ENCODE results near the gene MZT1.

MZT1 gene

DNA sequence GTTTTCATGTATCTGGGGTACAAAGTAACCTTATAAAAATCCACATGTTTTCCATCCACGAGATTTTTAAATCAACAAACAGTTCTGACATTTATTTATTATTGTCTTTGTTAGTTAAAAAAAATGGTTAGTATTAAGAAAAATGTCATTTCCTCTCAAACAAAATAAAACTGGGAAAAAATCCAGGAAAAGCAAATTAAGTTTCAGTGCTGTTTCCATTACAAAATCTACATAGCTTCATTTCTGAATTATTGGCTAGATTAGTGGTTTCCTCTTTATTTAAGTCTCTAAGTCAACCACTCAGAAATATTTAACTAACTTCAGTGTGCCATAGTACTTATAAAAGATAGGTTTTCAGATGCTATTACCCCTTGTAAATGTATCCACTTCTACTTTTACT lies 49.1 kb downstream of the MZT1 start:
- H3K4me3 Mint-ChIP-seq = no peak overlapping the region
- H3K4me1 Mint-ChIP-seq = peaks cover 6% of the 10 kb centered on the region
- no peaks in the 10 kb centered on the region for H3K27me3 Mint-ChIP-seq (ENCODE audit: low read depth)
- TF ChIP-seq, protein P1, sequence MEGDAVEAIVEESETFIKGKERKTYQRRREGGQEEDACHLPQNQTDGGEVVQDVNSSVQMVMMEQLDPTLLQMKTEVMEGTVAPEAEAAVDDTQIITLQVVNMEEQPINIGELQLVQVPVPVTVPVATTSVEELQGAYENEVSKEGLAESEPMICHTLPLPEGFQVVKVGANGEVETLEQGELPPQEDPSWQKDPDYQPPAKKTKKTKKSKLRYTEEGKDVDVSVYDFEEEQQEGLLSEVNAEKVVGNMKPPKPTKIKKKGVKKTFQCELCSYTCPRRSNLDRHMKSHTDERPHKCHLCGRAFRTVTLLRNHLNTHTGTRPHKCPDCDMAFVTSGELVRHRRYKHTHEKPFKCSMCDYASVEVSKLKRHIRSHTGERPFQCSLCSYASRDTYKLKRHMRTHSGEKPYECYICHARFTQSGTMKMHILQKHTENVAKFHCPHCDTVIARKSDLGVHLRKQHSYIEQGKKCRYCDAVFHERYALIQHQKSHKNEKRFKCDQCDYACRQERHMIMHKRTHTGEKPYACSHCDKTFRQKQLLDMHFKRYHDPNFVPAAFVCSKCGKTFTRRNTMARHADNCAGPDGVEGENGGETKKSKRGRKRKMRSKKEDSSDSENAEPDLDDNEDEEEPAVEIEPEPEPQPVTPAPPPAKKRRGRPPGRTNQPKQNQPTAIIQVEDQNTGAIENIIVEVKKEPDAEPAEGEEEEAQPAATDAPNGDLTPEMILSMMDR (IDR thresholded peaks at IDR 0.05; ENCODE audit: unreplicated experiment in 3 of 3) = no peak
- no peak overlapping the region for H3K27ac Mint-ChIP-seq
- H3K9me3 Mint-ChIP-seq = peaks cover 4% of the 10 kb centered on the region
- no peaks in the 10 kb centered on the region for H3K36me3 Mint-ChIP-seq (ENCODE audit: low read depth)

DNA sequence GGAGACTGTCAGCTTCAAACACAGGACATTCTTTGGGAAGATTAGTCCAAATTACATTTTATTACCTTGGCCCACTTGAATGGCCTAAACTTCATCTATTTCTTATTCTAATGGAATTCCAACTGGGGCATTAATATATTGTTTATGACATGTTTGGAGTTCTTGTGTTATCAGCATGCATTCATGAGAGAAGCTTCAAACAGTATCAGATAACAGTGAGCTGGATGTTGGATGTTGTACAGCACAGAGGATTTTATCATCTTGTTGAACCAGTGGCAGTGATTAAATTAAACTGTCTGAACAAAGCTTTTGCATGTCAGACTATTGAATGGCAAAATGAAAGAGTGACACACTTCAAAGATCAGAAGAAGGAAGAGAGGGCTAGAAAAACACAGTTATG lies 50.0 kb downstream of the MZT1 start:
- TF ChIP-seq, protein P1 (IDR thresholded peaks at IDR 0.05; ENCODE audit: unreplicated experiment in 3 of 3) = no peak
- peaks cover 4% of the 10 kb centered on the region for H3K9me3 Mint-ChIP-seq
- no peak overlapping the region for H3K4me3 Mint-ChIP-seq
- H3K27ac Mint-ChIP-seq = peak overlapping the region; percentile 16 to 44 (median 35)
- peaks cover 6% of the 10 kb centered on the region for H3K4me1 Mint-ChIP-seq
- no peaks in the 10 kb centered on the region for H3K36me3 Mint-ChIP-seq (ENCODE audit: low read depth)
- H3K27me3 Mint-ChIP-seq (ENCODE audit: low read depth) = no peaks in the 10 kb centered on the region

DNA sequence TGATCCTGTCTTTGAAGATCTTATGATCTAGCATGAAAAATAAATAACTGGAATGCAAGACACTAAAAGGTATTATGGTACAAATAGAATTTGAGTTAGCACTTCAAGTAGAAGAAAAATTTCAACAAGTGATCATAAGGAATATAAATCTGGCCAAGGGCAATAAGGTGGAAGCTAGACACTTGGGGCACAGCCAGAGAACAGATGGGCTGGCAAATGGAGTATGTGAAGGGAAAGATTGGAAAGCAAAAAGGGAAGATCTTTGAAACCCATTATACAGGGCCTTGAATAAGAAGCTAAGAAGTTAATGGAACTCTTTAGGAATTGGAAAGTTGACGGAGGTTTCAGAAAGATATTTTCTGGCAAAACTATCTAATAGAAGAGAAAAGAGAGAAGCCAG lies 61.0 kb downstream of the MZT1 start:
- Mint-ChIP-seq H3K4me1 (no peaks in the 10 kb centered on the region), H3K27me3 (ENCODE audit: low read depth) (peaks cover 3% of the 10 kb centered on the region), H3K27ac (no peak overlapping the region), H3K36me3 (ENCODE audit: low read depth) (no peaks in the 10 kb centered on the region), H3K9me3 (no peaks in the 10 kb centered on the region), H3K4me3 (no peak overlapping the region)
- TF ChIP-seq, protein P1 (IDR thresholded peaks at IDR 0.05; ENCODE audit: unreplicated experiment in 3 of 3) = no peak

DNA sequence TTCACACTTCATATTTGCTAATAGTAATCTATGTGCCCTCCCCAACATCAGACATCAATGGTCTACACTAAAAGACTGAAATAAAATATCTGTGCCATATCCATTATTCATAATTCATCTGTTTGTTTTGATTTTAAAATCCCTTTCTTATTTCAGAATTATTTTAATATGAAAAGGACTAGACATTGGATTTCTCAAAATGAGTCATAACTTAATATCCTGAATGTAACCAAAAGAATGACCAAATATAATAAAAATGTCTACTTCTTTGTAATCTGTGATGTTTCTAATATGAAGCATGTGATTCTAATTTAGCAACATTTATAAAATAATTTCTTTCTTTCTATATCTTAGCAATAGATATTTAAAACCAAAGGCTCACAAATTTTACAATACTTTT lies 64.9 kb downstream of the MZT1 start:
- Mint-ChIP-seq H3K36me3 (ENCODE audit: low read depth) (no peaks in the 10 kb centered on the region), H3K27ac (no peak overlapping the region), H3K27me3 (ENCODE audit: low read depth) (peaks cover 3% of the 10 kb centered on the region), H3K9me3 (no peaks in the 10 kb centered on the region), H3K4me1 (no peaks in the 10 kb centered on the region), H3K4me3 (no peak overlapping the region)
- TF ChIP-seq, protein P1 (IDR thresholded peaks at IDR 0.05; ENCODE audit: unreplicated experiment in 3 of 3) = no peak

Data from nephron (organoid).